T-helper 2 cell treated with Interferon-gamma antibody and Interleukin-4, amounts not matched to agents 100 ng/mL and 5 ng/mL, for 36 hours (primary cell): ENCODE results near the gene KRTAP4-11. TPM values are rescaled to one million over a fixed set of nuclear protein-coding genes. Genes with fewer than 3 reads are reported as not detected.
"Not testable (repeated sequence)": the region's sequence is repeated elsewhere in the genome, so short reads cannot be mapped to it uniquely, and the experiment has no call there.

Source experiments
- intact Hi-C: fragments of 100-400 bp; cut with micrococcal nuclease; formaldehyde crosslinking; loops from one replicate; pipeline ENCODE4 v1.15.1; 2023
- total RNA-seq: library from RNA; stranded (reverse); gene quantifications from 2 replicates; pipeline ENCODE4 v1.2.3, GENCODE V29; 2022

Gene KRTAP4-11
- total RNA-seq, 1 donor from 2014 or later, result not detected

DNA sequence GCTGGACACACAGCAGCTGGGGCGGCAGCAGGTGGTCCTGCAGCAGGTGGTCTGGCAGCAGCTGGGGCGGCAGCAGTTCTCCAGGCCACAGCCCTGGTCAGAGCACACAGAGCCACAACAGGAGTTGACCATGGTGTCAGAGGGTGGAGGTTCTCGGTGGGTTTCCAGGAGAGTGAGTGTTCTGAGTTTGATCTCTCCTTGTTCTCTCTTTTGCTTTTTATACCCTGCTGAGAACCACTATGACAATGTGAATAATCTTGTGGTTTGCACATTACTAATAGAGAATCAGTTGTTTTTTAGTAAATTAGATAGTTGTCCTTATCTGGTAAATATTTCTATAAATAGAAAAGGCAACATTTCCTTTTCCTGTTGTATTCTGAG is 5.8 kb upstream of the KRTAP4-11 start, which contains the start of gene KRTAP4-12:
KRTAP4-12 (minus strand) TSS at position 192 of the 381 bp plus-strand sequence; CDS start at position 132, 60 bp downstream.
- intact Hi-C loops, result not testable (repeated sequence)

- intact Hi-C loops, result not testable (repeated sequence)
These were observed 5.3 kb upstream of the KRTAP4-11 start for GRCh38 chr17:41123292-41123990.

DNA sequence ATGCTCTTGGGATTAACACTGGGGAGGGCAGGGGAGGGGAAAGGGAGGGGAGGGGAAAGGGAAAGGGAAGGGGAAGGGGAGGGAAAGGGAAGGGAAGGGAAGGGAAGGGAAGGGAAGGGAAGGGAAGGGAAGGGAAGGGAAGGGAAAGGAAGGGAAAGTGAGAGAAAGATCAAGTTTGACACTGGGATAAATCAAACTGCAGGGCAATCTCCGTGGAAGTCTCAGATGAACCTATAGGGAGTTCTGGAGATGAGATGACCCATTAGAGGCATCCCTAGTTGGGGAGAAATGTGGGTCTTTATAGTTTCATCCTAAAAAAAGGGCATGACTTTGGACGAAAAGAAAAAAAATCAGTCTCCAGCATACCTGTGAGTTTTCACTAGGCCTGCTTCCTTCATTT is 3.6 kb upstream of the KRTAP4-11 start:
- intact Hi-C loops, result no loop called here

DNA sequence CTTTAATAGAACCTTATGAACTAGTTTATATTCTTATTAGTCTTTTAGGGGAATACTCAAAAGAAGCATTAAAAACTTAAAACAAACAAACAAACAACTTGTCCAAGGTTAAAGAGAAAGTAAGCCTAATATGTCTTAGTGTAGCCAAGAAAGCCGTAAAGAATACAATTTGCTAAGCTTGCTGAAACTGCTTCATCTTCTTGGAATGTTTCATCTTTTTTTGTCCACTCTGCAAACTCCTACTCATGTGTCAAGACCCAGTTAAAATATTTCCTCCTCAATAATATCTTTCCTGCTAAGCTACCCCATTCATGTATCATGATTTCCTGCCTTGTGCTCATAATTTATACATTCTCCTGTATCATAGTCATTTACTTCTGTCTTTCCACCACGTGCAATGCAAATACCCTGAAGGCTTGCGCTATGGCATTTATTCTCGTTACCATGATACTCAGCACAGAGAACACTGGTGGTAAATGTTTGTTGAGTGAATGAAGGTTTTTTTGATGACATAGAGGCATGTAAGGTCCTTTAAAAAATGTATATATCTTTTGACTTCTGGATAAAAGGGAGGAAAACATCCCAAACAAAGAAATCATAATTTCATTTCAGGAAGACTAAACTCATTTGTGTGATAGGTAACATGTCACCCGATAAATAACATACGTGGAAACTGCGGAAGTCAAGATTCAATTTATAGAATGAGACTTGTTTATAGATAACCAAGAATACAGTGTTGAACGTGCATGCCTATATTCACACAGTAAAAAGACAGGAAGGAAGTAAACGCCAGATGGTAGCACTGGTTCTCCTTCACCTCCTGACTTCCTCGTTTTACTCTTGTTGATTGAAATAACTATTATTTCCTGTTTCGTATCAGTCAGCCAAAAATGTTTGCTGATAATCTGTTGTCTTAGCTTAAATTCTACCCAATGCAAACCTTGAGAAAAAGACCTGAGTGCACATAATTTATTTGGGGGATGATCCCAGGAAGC is 1.8 kb upstream of the KRTAP4-11 start:
- intact Hi-C loops, result not testable (repeated sequence)

- intact Hi-C loops, result no loop called here
These were observed 548 bp upstream of the KRTAP4-11 start for GRCh38 chr17:41118721-41119120.

- intact Hi-C loops, result no loop called here
These were observed 1.9 kb downstream of the KRTAP4-11 start for GRCh38 chr17:41116297-41116696.

- intact Hi-C loops, result no loop called here
These were observed 6.9 kb downstream of the KRTAP4-11 start for GRCh38 chr17:41111151-41111885.

- intact Hi-C loops, result not testable (repeated sequence)
These were observed 9.3 kb downstream of the KRTAP4-11 start for GRCh38 chr17:41108728-41109386.

DNA sequence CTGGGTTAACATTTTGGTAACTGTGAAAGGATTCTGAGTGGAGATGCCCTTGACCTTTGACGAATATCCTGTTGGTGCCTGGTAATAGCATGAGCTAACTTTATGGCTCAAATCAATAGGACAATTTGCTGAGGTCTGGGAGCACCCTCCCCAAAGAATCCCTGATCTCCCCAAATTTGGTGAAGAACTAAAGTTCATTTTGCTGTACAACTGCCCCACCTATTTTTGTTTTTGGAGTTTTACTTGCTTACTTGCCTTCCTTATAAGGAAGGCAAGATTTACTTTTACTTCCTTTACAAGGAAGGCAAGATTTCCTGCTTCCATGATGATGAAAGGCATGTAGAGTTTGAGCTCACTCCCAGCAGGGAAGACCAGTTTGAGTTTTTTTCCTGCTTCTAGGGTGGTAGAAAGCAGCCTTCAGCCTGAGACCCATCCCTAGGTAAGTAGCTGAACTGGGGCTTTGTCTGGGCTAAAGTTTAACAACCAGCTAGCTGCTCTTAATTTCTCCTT is 10.2 kb downstream of the KRTAP4-11 start:
- intact Hi-C loops, result loop anchor here (1.0 kb wide), 1 partner anchor 21 kb away; no protein-coding TSS in a partner anchor

DNA sequence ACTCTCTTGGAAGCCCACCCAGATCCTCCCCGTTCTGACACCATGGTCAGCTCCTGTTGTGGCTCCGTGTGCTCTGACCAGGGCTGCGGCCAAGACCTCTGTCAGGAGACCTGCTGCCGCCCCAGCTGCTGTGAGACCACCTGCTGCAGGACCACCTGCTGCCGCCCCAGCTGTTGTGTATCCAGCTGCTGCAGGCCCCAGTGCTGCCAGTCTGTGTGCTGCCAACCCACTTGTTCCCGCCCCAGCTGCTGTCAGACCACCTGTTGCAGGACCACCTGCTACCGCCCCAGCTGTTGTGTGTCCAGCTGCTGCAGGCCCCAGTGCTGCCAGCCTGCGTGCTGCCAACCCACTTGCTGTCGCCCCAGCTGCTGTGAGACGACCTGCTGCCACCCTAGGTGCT is 12.8 kb downstream of the KRTAP4-11 start, which contains the start of gene KRTAP4-9:
KRTAP4-9 (plus strand) TSS at position 43 of the 400 bp plus-strand sequence; CDS start at position 43, 0 bp downstream.
- intact Hi-C loops, result not testable (repeated sequence)

GRCh38 chr17:41104386-41105038 is 13.7 kb downstream of the KRTAP4-11 start:
- intact Hi-C loops, result not testable (repeated sequence)

DNA sequence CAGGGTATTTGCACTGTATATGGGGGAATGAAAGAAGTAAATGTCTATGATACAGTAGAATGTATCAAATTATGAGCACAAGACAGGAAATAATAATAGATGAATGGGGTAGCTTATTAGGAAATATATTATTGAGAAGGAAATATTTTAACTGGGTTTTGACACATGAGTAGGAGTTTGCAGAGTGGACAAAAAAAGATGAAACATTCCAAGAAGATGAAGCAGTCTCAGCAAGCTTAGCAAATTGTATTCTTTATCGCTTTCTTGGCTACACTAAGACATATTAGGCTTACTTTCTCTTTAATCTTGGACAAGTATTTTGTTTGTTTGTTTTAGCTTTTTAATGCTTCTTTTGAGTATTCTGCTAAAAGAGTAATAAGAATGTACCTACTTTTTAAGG is 14.3 kb downstream of the KRTAP4-11 start:
- intact Hi-C loops, result no loop called here

DNA sequence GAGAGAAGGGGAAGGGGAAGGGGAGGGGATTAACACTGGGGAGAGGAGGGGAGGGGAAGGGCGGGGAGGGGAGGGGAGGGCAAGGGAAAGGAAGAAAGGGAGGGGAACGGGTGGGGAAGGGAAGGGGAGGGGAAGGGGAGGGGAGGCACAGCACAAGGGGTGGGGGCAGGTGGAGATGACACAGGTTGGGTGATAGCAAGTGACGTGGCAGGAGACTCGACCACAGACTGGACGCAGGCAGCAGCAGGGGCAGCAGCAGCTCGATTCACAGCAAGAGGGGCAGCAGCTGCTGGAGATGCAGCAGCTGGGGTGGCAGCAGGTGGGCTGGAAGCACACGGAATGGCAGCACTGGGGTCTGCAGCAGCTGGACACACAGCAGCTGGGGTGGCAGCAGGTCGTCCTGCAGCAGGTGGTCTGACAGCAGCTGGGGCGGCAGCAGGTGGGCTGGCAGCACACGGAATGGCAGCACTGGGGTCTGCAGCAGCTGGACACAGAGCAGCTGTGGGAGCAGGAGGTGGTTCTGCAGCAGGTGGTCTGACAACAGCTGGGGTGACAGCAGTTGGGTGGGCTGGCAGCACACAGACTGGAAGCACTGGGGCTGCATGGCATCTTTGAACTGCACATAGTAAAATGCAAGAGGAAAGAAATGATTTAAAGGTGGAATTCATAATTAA is 16.4 kb downstream of the KRTAP4-11 start, which contains the start of gene KRTAP4-16:
KRTAP4-16 (minus strand) TSS at position 624 of the 674 bp plus-strand sequence; CDS start at position 624, 0 bp downstream.
- intact Hi-C loops, result no loop called here

- intact Hi-C loops, result not testable (repeated sequence)
These were observed 18.3 kb downstream of the KRTAP4-11 start for GRCh38 chr17:41099682-41100480.

GRCh38 chr17:41098481-41098880 is 19.7 kb downstream of the KRTAP4-11 start:
- intact Hi-C loops, result no loop called here

GRCh38 chr17:41098042-41098441 is 20.1 kb downstream of the KRTAP4-11 start, which contains the start of gene KRTAP4-8:
Gene KRTAP4-8, minus strand, starts transcription at chr17:41098142. Its CDS starts 58 bp downstream, at chr17:41098084.
- intact Hi-C loops, result no loop called here

DNA sequence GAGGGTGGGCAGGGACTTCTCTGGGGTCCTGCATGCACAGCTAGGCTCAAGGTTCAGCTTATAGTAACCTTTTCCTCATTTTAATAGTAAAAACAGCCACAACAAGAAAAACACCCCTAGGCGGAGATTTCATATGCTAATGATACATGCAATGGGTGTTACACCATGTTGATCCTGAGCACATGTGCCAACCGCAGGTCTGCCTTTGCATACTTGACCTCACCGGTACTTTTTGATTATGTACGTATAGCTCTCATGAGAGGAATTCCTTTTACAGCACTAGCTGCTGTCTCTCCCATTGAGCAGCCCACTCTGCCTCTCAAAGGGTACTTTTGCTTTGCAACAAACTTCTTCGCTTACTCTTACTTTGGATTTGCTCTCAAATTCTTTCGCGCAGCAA is 22.1 kb downstream of the KRTAP4-11 start:
- intact Hi-C loops, result no loop called here

DNA sequence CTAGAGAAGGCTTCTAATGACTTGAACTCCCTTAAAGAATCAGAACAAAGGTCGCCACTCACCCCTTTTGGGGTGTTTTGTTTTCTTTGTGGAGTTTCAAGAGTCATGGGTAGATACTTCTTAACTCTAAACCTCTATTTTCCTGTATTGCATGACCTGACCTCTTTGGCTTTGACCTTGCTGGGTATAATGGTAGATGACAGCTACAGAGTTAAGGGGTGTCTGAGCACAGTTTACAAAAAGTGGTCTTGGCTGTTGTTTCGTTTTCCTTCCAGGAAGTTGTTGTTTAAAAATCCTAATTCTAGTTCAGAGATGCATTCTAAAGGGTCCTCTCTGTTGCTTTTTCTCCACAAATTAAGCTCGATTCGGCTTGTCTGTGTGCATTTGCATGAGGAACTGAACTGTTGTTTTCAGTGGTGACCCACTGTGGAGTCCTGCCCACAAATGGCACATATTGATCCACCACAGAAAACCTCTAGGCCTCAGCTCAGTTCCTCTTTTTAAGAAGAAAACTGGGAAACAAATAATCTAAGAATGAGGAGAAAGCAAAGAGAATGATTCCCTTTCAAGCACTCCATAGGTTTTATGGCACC is 29.3 kb downstream of the KRTAP4-11 start:
- intact Hi-C loops, result not testable (repeated sequence)
